Astrocyte (in vitro differentiated cells and primary cell): ENCODE results near the gene ABTB2. TPM values are rescaled to one million over a fixed set of nuclear protein-coding genes. Genes with fewer than 3 reads are reported as not detected.

Source experiments
- DNase-seq: peaks from one replicate; pipeline ENCODE4 v3.0.0-alpha.2; 2010; ENCODE audit warnings: low read depth
- FAIRE-seq: peaks from 2 replicates; lab custom pipeline; 2011; peaks lifted over from hg19 to GRCh38; lab: Jason Lieb, UNC
- H2AFZ ChIP-seq: 2 replicates; pipeline ENCODE4 v1.6.0; 2012; ENCODE audit warnings: low read depth, low read length, inconsistent platforms
- H3K27ac ChIP-seq: 2 replicates; pipeline ENCODE4 v1.5.1; 2011; ENCODE audit warnings: low read depth, low read length, inconsistent platforms
- H3K27me3 ChIP-seq: 2 replicates; pipeline ENCODE4 v1.6.0; 2011; ENCODE audit warnings: low read length, inconsistent platforms; ENCODE audit not compliant: insufficient read depth
- H3K36me3 ChIP-seq: 2 replicates; pipeline ENCODE4 v1.5.1; 2011; ENCODE audit warnings: low read length, inconsistent platforms; ENCODE audit not compliant: insufficient read depth
- H3K4me1 ChIP-seq: 2 replicates; pipeline ENCODE4 v1.5.1; 2011; ENCODE audit warnings: low read length, inconsistent platforms; ENCODE audit not compliant: insufficient read depth
- H3K4me2 ChIP-seq: 2 replicates; pipeline ENCODE4 v1.6.0; 2012; ENCODE audit warnings: low read length, inconsistent platforms
- H3K4me3 ChIP-seq: 2 replicates; pipeline ENCODE4 v1.5.1; 2011; ENCODE audit warnings: low read depth, mild to moderate bottlenecking, low read length, inconsistent platforms; ENCODE audit not compliant: insufficient read depth
- H3K79me2 ChIP-seq: 2 replicates; pipeline ENCODE4 v1.6.0; 2012; ENCODE audit warnings: mild to moderate bottlenecking, low read length, inconsistent platforms; ENCODE audit not compliant: insufficient read depth
- H3K9ac ChIP-seq: 2 replicates; pipeline ENCODE4 v1.6.0; 2012; ENCODE audit warnings: mild to moderate bottlenecking, low read length, inconsistent platforms
- H3K9me3 ChIP-seq: 2 replicates; pipeline ENCODE4 v1.5.1; 2012; ENCODE audit warnings: low read depth, mild to moderate bottlenecking, low read length, inconsistent platforms; ENCODE audit not compliant: insufficient read depth
- H4K20me1 ChIP-seq: 2 replicates; pipeline ENCODE4 v1.6.0; 2012; ENCODE audit warnings: low read length, inconsistent platforms; ENCODE audit not compliant: insufficient read depth
- H3K27ac Mint-ChIP-seq: one replicate; pipeline ENCODE4 v1.8.0; 2021; ENCODE audit warnings: mild to moderate bottlenecking, mixed read lengths; ENCODE audit not compliant: unreplicated experiment
- H3K27me3 Mint-ChIP-seq: one replicate; pipeline ENCODE4 v1.8.0; 2021; ENCODE audit warnings: low read depth, mixed read lengths; ENCODE audit not compliant: unreplicated experiment
- H3K36me3 Mint-ChIP-seq: one replicate; pipeline ENCODE4 v1.8.0; 2021; ENCODE audit warnings: low read depth, mixed read lengths; ENCODE audit not compliant: unreplicated experiment
- H3K4me1 Mint-ChIP-seq: one replicate; pipeline ENCODE4 v1.8.0; 2021; ENCODE audit warnings: low read depth, mixed read lengths; ENCODE audit not compliant: unreplicated experiment
- H3K4me3 Mint-ChIP-seq: one replicate; pipeline ENCODE4 v1.8.0; 2021; ENCODE audit warnings: mild to moderate bottlenecking, moderate library complexity, mixed read lengths; ENCODE audit not compliant: unreplicated experiment
- H3K9me3 Mint-ChIP-seq: one replicate; pipeline ENCODE4 v1.8.0; 2021; ENCODE audit warnings: mild to moderate bottlenecking, mixed read lengths; ENCODE audit not compliant: unreplicated experiment
- CTCF ChIP-seq: IDR thresholded peaks from 2 replicates; pipeline ENCODE4 v1.5.1; 2011; ENCODE audit warnings: low read depth, mild to moderate bottlenecking, inconsistent platforms, low read length, moderate library complexity; ENCODE audit not compliant: insufficient read depth
- EZH2 ChIP-seq: IDR thresholded peaks from 2 replicates; pipeline ENCODE4 v1.6.1; 2012; ENCODE audit warnings: mild to moderate bottlenecking, low read length, inconsistent platforms; ENCODE audit not compliant: insufficient read depth
- total RNA-seq: library from RNA; stranded (reverse); gene quantifications from 2 replicates; pipeline ENCODE4 v1.2.1, GENCODE V29; 2021

The ABTB2 gene
- total RNA-seq, 1 donor from 2014 or later: 14.1 TPM

GRCh38 chr11:34155757-34156062, 202.1 kb downstream of the ABTB2 start:
- H3K4me1 ChIP-seq: peaks cover 2% of the 10 kb centered on the region
- DNase-seq (no peak), FAIRE-seq (no peak)
- peaks cover 40% of the 10 kb centered on the region for H4K20me1 ChIP-seq
- H3K36me3 ChIP-seq: peaks cover 4% of the 10 kb centered on the region
- H3K4me2 ChIP-seq: no peak overlapping the region
- no peak overlapping the region for H2AFZ ChIP-seq
- H3K4me3 ChIP-seq: no peak overlapping the region
- Mint-ChIP-seq H3K27me3 (no peaks in the 10 kb centered on the region), H3K4me3 (no peak overlapping the region), H3K9me3 (peaks cover 5% of the 10 kb centered on the region), H3K36me3 (peaks cover 15% of the 10 kb centered on the region), H3K27ac (no peak overlapping the region), H3K4me1 (peaks cover 3% of the 10 kb centered on the region)
- no peaks in the 10 kb centered on the region for H3K79me2 ChIP-seq
- TF ChIP-seq EZH2 (no peak), CTCF (no peak)
- H3K27me3 ChIP-seq: no peaks in the 10 kb centered on the region
- H3K9me3 ChIP-seq: no peaks in the 10 kb centered on the region
- no peak overlapping the region for H3K27ac ChIP-seq
- H3K9ac ChIP-seq: no peak overlapping the region

DNA sequence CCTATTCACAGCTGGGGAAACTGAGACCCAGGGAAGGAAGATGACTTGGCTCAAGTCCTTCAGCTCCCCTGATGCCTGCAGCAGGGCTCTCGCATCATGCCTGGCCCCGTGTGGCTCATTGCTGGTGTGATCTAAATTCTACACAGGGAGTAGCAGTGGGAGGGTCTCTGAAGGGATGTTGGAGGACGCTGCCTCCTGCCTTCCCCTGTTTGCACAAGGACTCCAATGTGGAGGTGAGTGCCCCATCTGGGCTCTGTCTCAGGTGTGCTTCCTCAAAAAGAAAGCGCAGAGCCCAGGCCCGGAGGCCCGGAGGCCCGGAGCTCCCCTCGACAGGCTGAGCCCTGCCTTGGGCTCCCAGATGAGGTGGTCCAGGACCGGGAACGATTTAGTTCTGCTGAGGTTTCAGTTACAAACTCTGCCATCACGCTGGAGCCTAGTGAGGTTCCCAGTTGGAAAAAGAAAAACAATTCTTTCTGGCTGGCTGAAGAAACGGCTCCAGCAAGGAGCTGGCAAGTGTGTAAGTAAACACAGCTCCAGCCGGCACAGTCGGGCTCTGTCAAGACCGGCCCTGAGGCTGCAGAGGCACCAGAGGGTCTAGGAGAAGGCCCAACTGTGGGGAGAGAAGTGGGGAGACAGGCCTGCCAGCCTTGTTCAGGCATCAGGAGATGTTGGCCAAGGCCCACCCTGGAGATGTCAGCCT, 202.6 kb downstream of the ABTB2 start:
- no peak overlapping the region for H3K27ac ChIP-seq
- Mint-ChIP-seq H3K9me3 (peaks cover 5% of the 10 kb centered on the region), H3K4me3 (no peak overlapping the region), H3K27me3 (no peaks in the 10 kb centered on the region), H3K27ac (no peak overlapping the region), H3K4me1 (peaks cover 7% of the 10 kb centered on the region), H3K36me3 (peaks cover 16% of the 10 kb centered on the region)
- no peak overlapping the region for H3K4me3 ChIP-seq
- H3K4me2 ChIP-seq: no peak overlapping the region
- no peaks in the 10 kb centered on the region for H3K79me2 ChIP-seq
- no peak overlapping the region for H3K9ac ChIP-seq
- no peaks in the 10 kb centered on the region for H3K9me3 ChIP-seq
- FAIRE-seq (no peak), DNase-seq (no peak)
- H3K36me3 ChIP-seq: peaks cover 4% of the 10 kb centered on the region
- H3K27me3 ChIP-seq: no peaks in the 10 kb centered on the region
- TF ChIP-seq EZH2 (no peak), CTCF (no peak)
- H4K20me1 ChIP-seq: peaks cover 42% of the 10 kb centered on the region
- H3K4me1 ChIP-seq: peaks cover 6% of the 10 kb centered on the region
- H2AFZ ChIP-seq: no peak overlapping the region

DNA sequence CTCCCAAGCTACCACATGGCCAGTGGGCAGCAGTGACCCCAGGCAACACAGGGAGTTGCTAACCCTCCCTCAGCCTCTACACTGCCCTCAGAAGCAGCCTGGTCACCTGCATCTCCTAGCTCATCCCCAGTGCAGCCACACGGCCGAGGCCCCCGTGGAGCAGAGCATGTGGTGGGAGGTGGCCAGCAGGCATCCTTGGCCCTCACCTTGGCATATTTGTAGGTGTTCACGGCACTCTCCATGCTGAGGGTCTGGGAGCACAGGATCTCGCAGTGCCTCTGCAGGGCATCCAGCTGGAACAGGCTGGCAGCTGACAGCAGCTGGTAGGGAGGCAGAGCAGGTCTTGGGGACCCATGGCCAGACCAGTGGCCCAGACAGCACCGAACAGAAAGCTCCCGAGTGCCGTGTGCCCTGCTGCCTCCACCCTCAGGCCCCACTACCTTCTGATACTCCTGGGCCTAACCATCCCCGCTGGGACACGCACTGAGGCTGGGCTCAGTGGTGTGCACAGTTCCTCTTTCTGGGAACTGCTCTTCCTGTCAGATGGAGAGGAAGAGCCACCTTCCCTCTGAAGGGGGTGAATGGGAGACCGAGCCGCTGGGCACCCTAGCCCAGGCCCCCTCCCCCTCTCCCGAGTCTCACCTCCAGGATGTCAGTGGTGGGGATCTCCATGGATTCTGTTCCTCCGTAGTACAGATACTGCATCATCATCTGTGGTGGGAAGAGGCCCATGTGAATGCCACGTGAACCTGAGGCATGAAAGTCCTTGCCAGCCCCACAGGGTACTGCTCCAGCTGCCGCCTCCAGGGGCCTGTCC, 203.5 kb downstream of the ABTB2 start:
- H4K20me1 ChIP-seq: peaks cover 43% of the 10 kb centered on the region
- Mint-ChIP-seq H3K4me3 (no peak overlapping the region), H3K27ac (no peak overlapping the region), H3K4me1 (peaks cover 7% of the 10 kb centered on the region), H3K9me3 (peaks cover 5% of the 10 kb centered on the region), H3K27me3 (no peaks in the 10 kb centered on the region), H3K36me3 (peaks cover 16% of the 10 kb centered on the region)
- no peak overlapping the region for H3K9ac ChIP-seq
- FAIRE-seq (no peak), DNase-seq (no peak)
- no peaks in the 10 kb centered on the region for H3K27me3 ChIP-seq
- TF ChIP-seq CTCF: no peak
- no peaks in the 10 kb centered on the region for H3K79me2 ChIP-seq
- H3K4me1 ChIP-seq: peaks cover 6% of the 10 kb centered on the region
- no peak overlapping the region for H3K27ac ChIP-seq
- no peak overlapping the region for H2AFZ ChIP-seq
- H3K4me2 ChIP-seq: no peak overlapping the region
- peaks cover 3% of the 10 kb centered on the region for H3K36me3 ChIP-seq
- H3K9me3 ChIP-seq: no peaks in the 10 kb centered on the region
- H3K4me3 ChIP-seq: no peak overlapping the region
